ENCODE measurements around the gene CLDN2. TPM values are rescaled to one million over a fixed set of nuclear protein-coding genes. Genes with fewer than 3 reads are reported as not detected.

CLDN2 gene
- total RNA-seq, 1 donor from 2014 or later = 0.13 TPM

DNA sequence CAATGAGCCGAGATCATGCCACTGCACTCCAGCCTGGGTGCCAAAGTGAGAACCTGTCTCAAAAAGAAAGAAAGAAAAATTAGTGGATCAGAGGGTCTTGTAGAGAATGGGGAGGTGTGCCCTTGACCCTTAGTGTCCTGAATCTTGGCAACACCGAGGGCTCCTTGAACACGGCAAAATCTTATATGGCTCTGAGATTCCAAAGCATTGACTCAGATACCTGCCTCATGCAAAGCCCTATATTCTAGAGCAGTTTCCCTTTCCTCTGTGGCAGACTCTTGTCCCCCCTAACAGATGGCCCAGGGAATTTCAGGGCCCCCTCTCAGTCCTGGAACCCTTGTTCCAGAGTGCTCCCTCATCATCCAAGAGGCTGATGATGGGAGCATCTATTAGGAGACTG lies 6.8 kb downstream of the CLDN2 start:
- no peak for DNase-seq (ENCODE audit: low read depth)
- TF ChIP-seq, protein P1, sequence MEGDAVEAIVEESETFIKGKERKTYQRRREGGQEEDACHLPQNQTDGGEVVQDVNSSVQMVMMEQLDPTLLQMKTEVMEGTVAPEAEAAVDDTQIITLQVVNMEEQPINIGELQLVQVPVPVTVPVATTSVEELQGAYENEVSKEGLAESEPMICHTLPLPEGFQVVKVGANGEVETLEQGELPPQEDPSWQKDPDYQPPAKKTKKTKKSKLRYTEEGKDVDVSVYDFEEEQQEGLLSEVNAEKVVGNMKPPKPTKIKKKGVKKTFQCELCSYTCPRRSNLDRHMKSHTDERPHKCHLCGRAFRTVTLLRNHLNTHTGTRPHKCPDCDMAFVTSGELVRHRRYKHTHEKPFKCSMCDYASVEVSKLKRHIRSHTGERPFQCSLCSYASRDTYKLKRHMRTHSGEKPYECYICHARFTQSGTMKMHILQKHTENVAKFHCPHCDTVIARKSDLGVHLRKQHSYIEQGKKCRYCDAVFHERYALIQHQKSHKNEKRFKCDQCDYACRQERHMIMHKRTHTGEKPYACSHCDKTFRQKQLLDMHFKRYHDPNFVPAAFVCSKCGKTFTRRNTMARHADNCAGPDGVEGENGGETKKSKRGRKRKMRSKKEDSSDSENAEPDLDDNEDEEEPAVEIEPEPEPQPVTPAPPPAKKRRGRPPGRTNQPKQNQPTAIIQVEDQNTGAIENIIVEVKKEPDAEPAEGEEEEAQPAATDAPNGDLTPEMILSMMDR (IDR thresholded peaks at IDR 0.05; ENCODE audit: insufficient read depth, low read length, poor library complexity, severe bottlenecking) = no peak
- Histone ChIP-seq H3K36me3 (ENCODE audit: control insufficient read depth, insufficient read depth, low read length) (no peaks in the 10 kb centered on the region), H3K4me3 (ENCODE audit: low read depth, low read length) (no peak overlapping the region), H3K27me3 (ENCODE audit: control insufficient read depth, insufficient read depth, low read length) (no peaks in the 10 kb centered on the region)

DNA sequence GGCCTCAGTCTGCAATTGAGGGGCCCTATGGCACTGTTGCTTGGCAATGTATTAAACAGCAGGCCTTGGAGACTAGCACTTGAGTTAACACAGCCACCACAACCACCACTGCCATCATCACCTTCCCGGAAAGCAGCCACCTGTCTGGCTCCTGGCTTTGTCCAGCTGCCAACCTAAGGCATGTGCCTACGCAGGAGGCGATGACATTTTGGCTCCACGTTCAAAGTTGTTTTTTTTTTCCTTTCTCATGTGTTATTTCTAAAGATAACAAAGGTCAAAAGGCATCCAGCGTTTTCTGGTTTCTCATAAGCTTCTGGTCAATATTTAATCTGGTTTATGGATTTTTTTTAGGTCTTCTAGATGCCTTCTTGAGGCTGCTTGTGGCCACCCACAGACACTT lies 7.5 kb downstream of the CLDN2 start:
- Histone ChIP-seq H3K4me3 (ENCODE audit: low read depth, low read length) (no peak overlapping the region), H3K27me3 (ENCODE audit: control insufficient read depth, insufficient read depth, low read length) (no peaks in the 10 kb centered on the region), H3K36me3 (ENCODE audit: control insufficient read depth, insufficient read depth, low read length) (no peaks in the 10 kb centered on the region)
- DNase-seq (ENCODE audit: low read depth) = no peak
- TF ChIP-seq, protein P1 (IDR thresholded peaks at IDR 0.05; ENCODE audit: insufficient read depth, low read length, poor library complexity, severe bottlenecking) = no peak

DNA sequence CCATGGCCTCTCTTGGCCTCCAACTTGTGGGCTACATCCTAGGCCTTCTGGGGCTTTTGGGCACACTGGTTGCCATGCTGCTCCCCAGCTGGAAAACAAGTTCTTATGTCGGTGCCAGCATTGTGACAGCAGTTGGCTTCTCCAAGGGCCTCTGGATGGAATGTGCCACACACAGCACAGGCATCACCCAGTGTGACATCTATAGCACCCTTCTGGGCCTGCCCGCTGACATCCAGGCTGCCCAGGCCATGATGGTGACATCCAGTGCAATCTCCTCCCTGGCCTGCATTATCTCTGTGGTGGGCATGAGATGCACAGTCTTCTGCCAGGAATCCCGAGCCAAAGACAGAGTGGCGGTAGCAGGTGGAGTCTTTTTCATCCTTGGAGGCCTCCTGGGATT lies 8.0 kb downstream of the CLDN2 start:
- no peak for DNase-seq (ENCODE audit: low read depth)
- Histone ChIP-seq H3K4me3 (ENCODE audit: low read depth, low read length) (no peak overlapping the region), H3K36me3 (ENCODE audit: control insufficient read depth, insufficient read depth, low read length) (no peaks in the 10 kb centered on the region), H3K27me3 (ENCODE audit: control insufficient read depth, insufficient read depth, low read length) (no peaks in the 10 kb centered on the region)
- TF ChIP-seq, protein P1 (IDR thresholded peaks at IDR 0.05; ENCODE audit: insufficient read depth, low read length, poor library complexity, severe bottlenecking) = no peak

DNA sequence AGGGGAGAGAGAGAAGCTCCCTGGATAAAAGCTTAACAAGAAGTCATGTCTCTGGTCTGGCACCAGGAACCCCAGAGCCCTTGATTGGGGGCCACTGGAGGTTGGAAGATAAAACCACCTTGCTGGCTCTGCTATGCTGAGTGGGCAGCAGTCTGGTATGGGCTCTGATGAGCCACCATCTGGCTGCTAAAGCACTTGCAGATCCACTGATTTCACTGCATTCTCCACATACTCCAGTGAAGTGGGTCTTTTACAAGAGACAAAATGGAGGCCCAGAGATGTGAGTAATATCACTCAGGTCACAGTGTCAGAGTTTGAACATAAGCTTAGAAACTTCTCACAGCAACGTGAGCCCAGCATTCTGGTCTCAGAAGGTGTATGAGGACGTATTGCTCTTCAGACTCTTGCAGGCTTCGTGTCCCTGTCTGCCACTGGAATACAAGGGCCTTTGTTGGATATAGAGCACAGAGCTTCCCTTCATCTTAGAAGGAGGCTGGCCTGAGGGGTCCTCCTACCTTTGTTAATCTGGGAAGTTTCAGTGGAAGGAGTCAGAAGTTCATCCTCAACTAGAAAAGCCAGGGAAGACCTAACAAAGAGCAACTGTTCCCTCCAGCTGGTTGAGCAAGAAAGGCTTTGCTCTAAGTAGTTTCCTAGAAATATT lies 11.8 kb downstream of the CLDN2 start:
- TF ChIP-seq, protein P1 (IDR thresholded peaks at IDR 0.05; ENCODE audit: insufficient read depth, low read length, poor library complexity, severe bottlenecking) = no peak
- H3K36me3 ChIP-seq (ENCODE audit: control insufficient read depth, insufficient read depth, low read length) = no peaks in the 10 kb centered on the region
- no peak for DNase-seq (ENCODE audit: low read depth)

DNA sequence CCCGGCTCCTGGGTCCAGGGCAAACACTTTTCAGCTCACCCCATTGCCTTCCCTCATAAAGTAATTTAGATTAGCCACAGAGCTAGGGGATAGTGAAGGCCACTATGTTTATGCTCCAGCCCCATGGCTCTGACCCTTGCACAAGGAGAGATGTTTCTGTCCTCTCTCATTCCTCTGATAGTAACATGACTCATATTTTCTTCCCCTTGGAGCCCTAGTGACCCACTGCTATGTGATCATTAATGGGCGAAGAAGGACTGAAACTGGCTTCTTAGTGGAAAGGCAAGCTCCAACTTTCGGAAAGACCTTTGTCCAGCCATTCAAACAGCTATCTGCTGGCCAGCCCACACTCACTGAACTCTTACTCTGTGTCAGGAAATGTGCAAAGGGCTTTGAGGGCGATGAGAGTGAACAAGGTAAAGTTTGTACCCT lies 12.3 kb downstream of the CLDN2 start:
- H3K4me3 ChIP-seq (ENCODE audit: low read depth, low read length) = no peak overlapping the region
- H3K36me3 ChIP-seq (ENCODE audit: control insufficient read depth, insufficient read depth, low read length) = no peaks in the 10 kb centered on the region
- no peaks in the 10 kb centered on the region for H3K27me3 ChIP-seq (ENCODE audit: control insufficient read depth, insufficient read depth, low read length)
- DNase-seq (ENCODE audit: low read depth) = no peak
- TF ChIP-seq, protein P1 (IDR thresholded peaks at IDR 0.05; ENCODE audit: insufficient read depth, low read length, poor library complexity, severe bottlenecking) = no peak

More for the DNA sequence above, 11.8 kb downstream of the CLDN2 start:
- no peaks in the 10 kb centered on the region for H3K27me3 ChIP-seq (ENCODE audit: control insufficient read depth, insufficient read depth, low read length)
- H3K4me3 ChIP-seq (ENCODE audit: low read depth, low read length) = no peak overlapping the region

DNA sequence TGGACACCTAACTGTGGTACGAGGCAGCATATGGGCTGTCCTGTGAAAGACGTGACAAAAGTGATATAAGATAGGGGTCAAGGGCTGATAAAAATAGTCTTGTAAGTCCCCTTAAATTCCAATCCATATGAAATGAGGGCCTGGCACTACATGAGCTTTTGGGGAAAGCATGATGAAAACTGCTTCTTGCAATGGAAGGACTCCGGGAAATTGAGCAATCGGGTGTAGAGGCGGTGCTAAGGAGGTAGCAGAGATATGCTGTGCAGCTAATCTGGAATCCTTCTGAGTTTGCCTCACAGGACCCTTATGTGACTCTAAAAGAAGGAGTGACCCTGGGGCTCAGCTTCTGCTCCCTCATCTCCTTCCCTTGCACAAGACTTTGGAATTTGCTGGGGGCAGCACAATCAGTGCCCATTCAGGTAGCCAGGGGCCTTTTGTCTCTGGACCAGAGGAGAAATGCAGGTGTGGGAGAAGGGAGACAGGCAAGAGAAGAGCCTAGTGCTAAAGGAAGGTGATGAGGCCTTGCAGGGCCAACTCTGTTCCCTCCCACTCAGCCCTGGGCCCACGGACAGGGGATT lies 12.8 kb downstream of the CLDN2 start:
- Histone ChIP-seq H3K36me3 (ENCODE audit: control insufficient read depth, insufficient read depth, low read length) (no peaks in the 10 kb centered on the region), H3K27me3 (ENCODE audit: control insufficient read depth, insufficient read depth, low read length) (no peaks in the 10 kb centered on the region), H3K4me3 (ENCODE audit: low read depth, low read length) (no peak overlapping the region)
- no peak for DNase-seq (ENCODE audit: low read depth)
- TF ChIP-seq, protein P1 (IDR thresholded peaks at IDR 0.05; ENCODE audit: insufficient read depth, low read length, poor library complexity, severe bottlenecking) = no peak
